Neural progenitor cell (in vitro differentiated cells): Measurements from ENCODE around the gene FGD6. TPM values are rescaled to one million over a fixed set of nuclear protein-coding genes. Genes with fewer than 3 reads are reported as not detected.

ENCODE experiments used
- DNase-seq: peaks from one replicate; pipeline ENCODE4 v3.0.0-alpha.2; 2016; ENCODE audit warnings: low spot score
- H2AFZ ChIP-seq: fragments of 200-600 bp; sonication (generic); replicated peaks from 2 replicates; pipeline ENCODE4 v1.6.1; 2016; ENCODE audit warnings: antibody characterized with exemption
- H3F3A ChIP-seq: fragments of 200-600 bp; sonication (generic); 2 replicates; pipeline ENCODE4 v1.6.1; 2016; ENCODE audit warnings: antibody characterized with exemption, low read depth
- H3K27ac ChIP-seq: fragments of 200-600 bp; sonication (generic); 2 replicates; pipeline ENCODE4 v1.5.1; 2016; ENCODE audit warnings: mild to moderate bottlenecking
- H3K27me3 ChIP-seq: fragments of 200-600 bp; sonication (generic); 2 replicates; pipeline ENCODE4 v1.6.1; 2016; ENCODE audit warnings: mild to moderate bottlenecking, moderate library complexity
- H3K36me3 ChIP-seq: fragments of 200-600 bp; sonication (generic); 2 replicates; pipeline ENCODE4 v1.5.1; 2016
- H3K4me1 ChIP-seq: fragments of 200-600 bp; sonication (generic); 2 replicates; pipeline ENCODE4 v1.6.1; 2016; ENCODE audit warnings: mixed run types
- H3K4me2 ChIP-seq: fragments of 200-600 bp; sonication (generic); 2 replicates; pipeline ENCODE4 v1.6.1; 2016
- H3K4me3 ChIP-seq: fragments of 200-600 bp; sonication (generic); 2 replicates; pipeline ENCODE4 v1.5.1; 2016
- H3K79me2 ChIP-seq: fragments of 200-600 bp; sonication (generic); 2 replicates; pipeline ENCODE4 v1.6.1; 2016; ENCODE audit warnings: low read depth
- H3K9ac ChIP-seq: fragments of 200-600 bp; sonication (generic); 2 replicates; pipeline ENCODE4 v1.6.1; 2016
- H3K9me3 ChIP-seq: fragments of 200-600 bp; sonication (generic); 2 replicates; pipeline ENCODE4 v1.5.1; 2016; ENCODE audit warnings: low read depth
- H4K20me1 ChIP-seq: fragments of 200-600 bp; sonication (generic); 2 replicates; pipeline ENCODE4 v1.6.1; 2016; ENCODE audit warnings: low read depth
- H3K27ac Mint-ChIP-seq: 3 replicates; pipeline ENCODE4 v1.8.0; 2021; ENCODE audit warnings: mixed read lengths
- H3K27me3 Mint-ChIP-seq: 2 replicates; pipeline ENCODE4 v1.8.0; 2022; ENCODE audit warnings: low read depth, mild to moderate bottlenecking, inconsistent platforms, moderate library complexity, mixed read lengths; ENCODE audit not compliant: insufficient read depth
- H3K36me3 Mint-ChIP-seq: 3 replicates; pipeline ENCODE4 v1.8.0; 2021; ENCODE audit warnings: mixed read lengths
- H3K4me1 Mint-ChIP-seq: 3 replicates; pipeline ENCODE4 v1.8.0; 2021; ENCODE audit warnings: mixed read lengths
- H3K4me3 Mint-ChIP-seq: 3 replicates; pipeline ENCODE4 v1.8.0; 2021; ENCODE audit warnings: mild to moderate bottlenecking, moderate library complexity, mixed read lengths
- H3K9me3 Mint-ChIP-seq: 3 replicates; pipeline ENCODE4 v1.8.0; 2020; ENCODE audit warnings: mixed read lengths
- CTCF ChIP-seq: fragments of 200-600 bp; sonication (generic); IDR thresholded peaks from 2 replicates; pipeline ENCODE4 v1.5.1; 2017; ENCODE audit warnings: antibody characterized with exemption, mild to moderate bottlenecking
- EZH2 ChIP-seq: fragments of 200-600 bp; sonication (generic); IDR thresholded peaks from 2 replicates; pipeline ENCODE4 v1.6.1; 2017; ENCODE audit warnings: antibody characterized with exemption, mild to moderate bottlenecking, moderate library complexity
- EZH2phosphoT487 ChIP-seq: fragments of 200-600 bp; sonication (generic); IDR thresholded peaks from 2 replicates; pipeline ENCODE4 v1.6.1; 2017; ENCODE audit warnings: antibody characterized with exemption
- total RNA-seq: library from RNA; depleted of rRNA; stranded (reverse); fragments of >200 nt; gene quantifications from 2 replicates; pipeline ENCODE4 v1.2.3, GENCODE V29; 2015; ENCODE audit warnings: low replicate concordance

Gene FGD6
- total RNA-seq, 1 donor from 2014 or later = 32.0 TPM

GRCh38 chr12:95227818-95228356 lies 10.6 kb upstream of the FGD6 start:
- Histone ChIP-seq H3K36me3 (no peaks in the 10 kb centered on the region), H3K9me3 (no peaks in the 10 kb centered on the region), H3K4me3 (no peak overlapping the region), H3F3A (peaks cover 13% of the 10 kb centered on the region), H3K27me3 (no peaks in the 10 kb centered on the region), H3K4me1 (peaks cover 9% of the 10 kb centered on the region), H4K20me1 (peaks cover 80% of the 10 kb centered on the region), H2AFZ (no peak overlapping the region), H3K27ac (peak overlapping the region; percentile 51), H3K9ac (no peak overlapping the region), H3K79me2 (peaks cover 100% of the 10 kb centered on the region), H3K4me2 (no peak overlapping the region)
- no peak for DNase-seq
- peaks cover 20% of the 10 kb centered on the region for H3K36me3 Mint-ChIP-seq
- H3K27me3 Mint-ChIP-seq = no peaks in the 10 kb centered on the region
- no peak overlapping the region for H3K4me3 Mint-ChIP-seq
- H3K4me1 Mint-ChIP-seq = peaks cover 6% of the 10 kb centered on the region
- H3K27ac Mint-ChIP-seq = no peak overlapping the region
- no peaks in the 10 kb centered on the region for H3K9me3 Mint-ChIP-seq
- TF ChIP-seq EZH2phosphoT487 (no peak), EZH2 (no peak), CTCF (no peak)

GRCh38 chr12:95225645-95226212 lies 8.5 kb upstream of the FGD6 start:
- peaks cover 13% of the 10 kb centered on the region for H3F3A ChIP-seq
- no peak for DNase-seq
- TF ChIP-seq CTCF = no peak
- no peak for TF ChIP-seq EZH2phosphoT487
- no peak for TF ChIP-seq EZH2
- Mint-ChIP-seq H3K4me3 (no peak overlapping the region), H3K27me3 (no peaks in the 10 kb centered on the region), H3K4me1 (peaks cover 1% of the 10 kb centered on the region), H3K27ac (no peak overlapping the region), H3K36me3 (peaks cover 24% of the 10 kb centered on the region), H3K9me3 (peaks cover 3% of the 10 kb centered on the region)
- H3K9ac ChIP-seq = no peak overlapping the region
- H3K4me2 ChIP-seq = no peak overlapping the region
- no peak overlapping the region for H3K4me3 ChIP-seq
- H3K36me3 ChIP-seq = no peaks in the 10 kb centered on the region
- peaks cover 100% of the 10 kb centered on the region for H3K79me2 ChIP-seq
- peak overlapping the region; percentile 29 for H3K27ac ChIP-seq
- no peak overlapping the region for H2AFZ ChIP-seq
- H3K4me1 ChIP-seq = peaks cover 16% of the 10 kb centered on the region
- H4K20me1 ChIP-seq = peaks cover 88% of the 10 kb centered on the region
- H3K27me3 ChIP-seq = no peaks in the 10 kb centered on the region
- H3K9me3 ChIP-seq = no peaks in the 10 kb centered on the region

- H3K9me3 ChIP-seq = no peaks in the 10 kb centered on the region
- no peak overlapping the region for H2AFZ ChIP-seq
- H3K4me1 Mint-ChIP-seq = peaks cover 9% of the 10 kb centered on the region
- no peak for DNase-seq
- no peak for TF ChIP-seq CTCF
- no peak for TF ChIP-seq EZH2phosphoT487
- no peak for TF ChIP-seq EZH2
- H3K27me3 ChIP-seq = no peaks in the 10 kb centered on the region
- H4K20me1 ChIP-seq = peaks cover 78% of the 10 kb centered on the region
- peaks cover 3% of the 10 kb centered on the region for H3K9me3 Mint-ChIP-seq
- H3K4me2 ChIP-seq = no peak overlapping the region
- no peak overlapping the region for H3K27ac ChIP-seq
- H3K36me3 Mint-ChIP-seq = peaks cover 31% of the 10 kb centered on the region
- H3K27ac Mint-ChIP-seq = no peak overlapping the region
- H3K4me3 Mint-ChIP-seq = no peak overlapping the region
- H3F3A ChIP-seq = peaks cover 11% of the 10 kb centered on the region
- H3K27me3 Mint-ChIP-seq = no peaks in the 10 kb centered on the region
- H3K9ac ChIP-seq = no peak overlapping the region
- no peak overlapping the region for H3K4me3 ChIP-seq
- no peaks in the 10 kb centered on the region for H3K36me3 ChIP-seq
- peaks cover 21% of the 10 kb centered on the region for H3K4me1 ChIP-seq
- H3K79me2 ChIP-seq = peaks cover 100% of the 10 kb centered on the region
Observed at GRCh38 chr12:95224202-95225170, 7.2 kb upstream of the FGD6 start.
